Ureter (tissue), 1 donor: ENCODE data around the gene POU3F3. TPM values are rescaled to one million over a fixed set of nuclear protein-coding genes. Genes with fewer than 3 reads are reported as not detected.

Experiments used
- DNase-seq: peaks from one replicate; pipeline ENCODE4 v3.0.0-alpha.2; 2020; ENCODE audit warnings: low spot score
- total RNA-seq: library from RNA; stranded (reverse); gene quantifications from one replicate; pipeline ENCODE4 v1.2.4, GENCODE V29; 2023
- donor health status: DM: yes; HTN: yes; CAD: no.

Gene POU3F3
- total RNA-seq, 1 donor from 2014 or later: not detected

DNA sequence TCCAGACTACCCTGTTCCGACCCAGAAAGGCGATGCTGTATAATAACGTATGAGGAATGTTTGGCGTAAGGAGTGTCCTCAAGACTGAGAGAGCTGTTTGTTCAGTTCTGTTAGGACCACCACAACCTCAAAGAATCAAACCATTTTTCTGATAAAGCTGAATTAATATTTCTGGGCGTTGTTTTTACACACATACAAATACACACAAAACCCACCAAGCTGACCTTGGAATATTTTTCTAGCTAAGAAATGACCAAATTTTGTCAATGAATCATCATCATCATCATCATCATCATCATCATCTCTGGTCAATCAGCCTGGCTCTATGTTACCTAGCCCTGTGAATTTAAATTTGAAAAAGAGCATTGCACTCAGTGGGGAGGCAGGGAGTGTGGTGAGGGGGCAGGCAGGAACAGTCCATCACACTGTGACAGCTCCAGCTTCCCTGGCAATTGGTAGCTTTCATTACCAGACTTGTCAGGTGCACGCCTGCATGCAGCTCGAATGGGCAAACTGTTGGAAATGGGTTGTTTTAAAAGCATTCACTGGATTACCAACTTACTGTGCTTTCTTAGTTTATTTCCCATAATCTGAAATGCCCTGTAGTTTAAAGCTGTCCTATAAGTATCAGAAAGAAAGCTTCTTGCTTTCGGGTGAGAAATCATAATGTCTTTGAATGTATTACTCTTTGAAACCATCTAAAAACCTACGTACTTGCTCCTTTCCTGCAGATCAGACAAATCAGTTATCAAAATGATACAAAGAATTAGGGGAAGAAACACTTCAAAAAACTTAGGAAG, 6.9 kb upstream of the POU3F3 start:
- no peak for DNase-seq

DNA sequence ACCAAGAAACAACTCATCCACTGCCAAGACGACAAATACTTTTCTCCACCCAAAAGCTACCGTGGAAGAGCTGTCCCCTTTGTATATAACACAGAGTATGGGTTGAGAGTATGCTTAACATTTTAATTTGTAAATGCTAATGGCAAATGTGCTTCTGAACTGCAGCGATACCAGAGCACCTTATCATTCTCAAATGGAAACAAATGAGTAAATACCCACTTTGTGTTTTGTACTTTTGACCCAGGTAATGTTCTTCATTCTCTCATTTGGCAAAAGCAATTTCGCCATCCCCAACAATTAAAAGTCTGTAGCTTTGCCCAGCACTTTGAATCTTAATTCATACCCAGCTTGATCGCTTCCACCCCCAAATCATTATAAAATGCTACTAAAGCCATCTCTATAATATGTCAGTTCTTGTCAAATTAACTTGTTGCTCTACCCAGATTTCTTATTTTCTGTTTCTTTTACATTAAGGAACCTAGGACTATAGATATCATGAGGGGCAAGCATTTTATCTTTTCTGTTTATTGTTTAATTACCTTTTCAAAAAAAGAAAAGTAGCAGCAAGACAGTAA, 6.2 kb upstream of the POU3F3 start:
- DNase-seq: no peak

DNA sequence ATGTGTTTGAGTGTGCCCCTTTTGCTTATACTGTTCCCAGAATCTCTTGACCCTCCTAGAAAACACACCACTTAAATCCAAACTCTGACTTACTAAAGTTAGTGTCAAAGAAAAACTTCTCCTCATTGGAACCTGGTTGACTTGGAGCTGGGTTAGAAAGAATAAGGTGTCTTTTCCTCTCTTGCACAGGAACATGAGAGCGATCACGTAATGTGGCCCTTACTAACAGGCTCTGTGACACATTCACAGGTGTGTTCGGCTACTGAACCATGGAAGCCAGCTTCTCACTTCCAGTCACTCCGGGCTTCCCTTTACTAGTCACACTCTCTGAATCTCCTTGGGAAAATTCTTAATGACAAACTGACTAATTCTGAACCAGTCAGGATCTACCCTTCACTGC, 5.4 kb upstream of the POU3F3 start:
- no peak for DNase-seq

DNA sequence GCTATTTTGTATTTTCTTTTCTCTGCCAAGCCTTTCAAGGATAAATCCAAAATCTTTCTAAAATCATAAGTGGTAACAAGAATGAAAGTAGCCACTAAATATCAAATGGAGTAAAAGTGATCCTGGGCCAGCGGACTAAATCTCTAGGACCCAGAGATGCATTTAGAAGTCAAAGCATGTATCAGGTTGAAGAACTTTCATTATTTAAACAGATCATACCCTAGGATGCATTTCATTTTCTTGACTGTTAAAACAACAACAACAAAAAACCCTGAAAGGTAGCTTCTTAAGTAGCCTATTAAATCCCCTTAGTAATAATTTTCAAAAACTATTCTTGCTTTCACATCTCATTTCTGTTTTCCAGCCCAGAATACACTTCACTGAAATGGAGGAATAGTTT, 4.8 kb upstream of the POU3F3 start:
- no peak for DNase-seq

DNA sequence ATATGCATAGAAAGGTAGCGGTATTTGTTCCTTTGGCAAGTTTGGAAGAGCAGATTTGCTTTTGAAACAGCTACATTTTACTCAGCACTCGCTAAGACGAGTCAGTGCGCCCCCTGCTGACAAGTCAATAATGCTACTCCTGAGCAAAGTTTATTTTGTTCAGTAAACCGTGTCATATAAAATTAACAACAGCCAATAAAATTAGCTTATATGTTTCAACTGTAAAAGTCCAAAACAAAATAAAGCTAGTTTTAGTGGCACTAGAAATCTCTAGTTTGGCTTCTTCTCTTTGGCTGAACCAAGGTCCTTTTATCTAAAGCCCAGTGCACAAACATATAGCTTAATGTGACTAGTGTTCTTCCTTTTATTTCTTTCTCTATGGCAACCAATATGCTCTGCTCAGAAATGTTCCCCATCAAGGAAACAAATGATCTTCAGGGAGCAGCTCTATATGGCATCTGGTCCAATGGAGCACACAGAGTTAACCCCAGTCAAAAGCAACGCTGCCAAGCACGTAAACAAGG, 4.2 kb upstream of the POU3F3 start:
- no peak for DNase-seq

DNA sequence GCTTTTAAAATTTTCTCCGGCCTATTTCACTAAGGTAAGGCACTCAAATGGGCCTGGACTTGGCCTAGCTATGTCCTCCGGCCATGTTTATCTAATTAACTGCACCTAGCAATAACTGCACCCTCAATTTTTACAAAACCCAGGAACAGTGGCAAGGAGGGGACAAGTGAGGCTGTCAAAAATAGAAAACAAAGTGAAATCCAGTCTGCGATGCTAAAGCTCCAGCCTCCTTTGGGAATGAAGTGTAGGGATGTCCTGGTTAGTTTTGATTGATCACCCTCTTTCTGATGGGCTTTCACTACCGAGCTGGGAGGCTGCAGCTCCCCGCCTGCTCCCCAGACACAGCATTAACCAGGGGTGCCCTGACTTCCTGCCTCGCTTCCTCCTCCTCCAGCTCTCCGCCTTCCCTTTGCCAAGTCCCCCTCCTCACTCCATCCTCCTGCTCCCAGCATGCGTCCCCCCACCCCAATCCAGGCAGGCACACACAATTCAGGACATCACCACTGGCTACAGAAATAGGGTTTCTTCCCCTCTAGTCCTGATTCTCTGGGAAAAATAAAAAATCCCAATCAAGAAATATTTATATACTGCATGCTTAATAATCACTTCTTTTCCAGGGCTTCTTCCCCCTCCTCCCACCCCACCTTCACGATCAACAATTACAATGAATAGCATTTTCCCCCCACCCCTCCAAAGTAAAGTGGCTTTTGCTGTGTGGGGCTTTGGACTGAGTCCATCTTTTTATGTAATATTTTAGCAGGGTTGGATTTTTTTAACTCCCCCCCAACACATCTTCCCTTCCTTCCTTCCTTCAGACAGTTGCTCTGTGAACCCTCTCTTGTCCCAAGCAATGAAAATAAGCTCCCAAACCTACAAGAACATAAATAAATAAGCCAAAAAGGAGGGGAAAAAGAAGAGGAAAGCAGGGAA, 3.3 kb upstream of the POU3F3 start:
- DNase-seq: no peak

DNA sequence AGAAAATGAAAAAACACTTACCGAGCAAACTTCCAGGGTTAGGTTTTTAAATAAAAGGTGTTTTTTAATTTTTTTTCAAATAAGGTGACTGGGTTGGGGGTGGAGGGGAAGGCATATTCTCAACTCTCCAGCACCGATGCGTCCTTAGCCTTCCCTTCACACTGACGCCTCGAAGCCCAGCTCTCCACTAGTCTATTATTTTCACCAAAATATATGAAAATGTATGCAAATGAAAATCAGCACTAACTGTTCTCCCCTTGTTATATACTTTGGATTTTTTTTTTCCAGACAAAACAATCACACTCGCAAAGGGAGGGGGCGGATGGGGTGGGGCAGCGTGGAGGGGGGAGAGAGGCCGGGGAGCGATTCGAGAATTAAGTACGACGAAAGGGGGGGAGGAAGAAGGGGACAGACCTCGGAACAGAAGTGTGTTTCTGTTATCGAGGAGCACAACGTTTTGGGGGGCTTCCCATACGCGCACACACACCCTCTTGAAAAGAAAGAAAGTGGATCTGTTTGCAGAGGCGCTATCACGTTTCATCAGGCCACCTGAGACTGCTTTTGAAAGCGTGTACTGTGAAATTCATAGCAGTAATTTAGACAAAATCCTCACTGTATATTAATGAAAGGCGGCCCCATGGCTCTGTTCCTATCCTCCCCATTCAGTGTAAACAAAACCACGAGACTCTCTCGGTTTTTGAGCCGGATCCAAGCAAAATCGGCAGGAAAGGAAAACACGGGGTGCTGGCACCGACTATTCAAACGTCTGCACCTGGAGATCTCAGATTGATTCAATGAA, 2.4 kb upstream of the POU3F3 start:
- DNase-seq: no peak

DNA sequence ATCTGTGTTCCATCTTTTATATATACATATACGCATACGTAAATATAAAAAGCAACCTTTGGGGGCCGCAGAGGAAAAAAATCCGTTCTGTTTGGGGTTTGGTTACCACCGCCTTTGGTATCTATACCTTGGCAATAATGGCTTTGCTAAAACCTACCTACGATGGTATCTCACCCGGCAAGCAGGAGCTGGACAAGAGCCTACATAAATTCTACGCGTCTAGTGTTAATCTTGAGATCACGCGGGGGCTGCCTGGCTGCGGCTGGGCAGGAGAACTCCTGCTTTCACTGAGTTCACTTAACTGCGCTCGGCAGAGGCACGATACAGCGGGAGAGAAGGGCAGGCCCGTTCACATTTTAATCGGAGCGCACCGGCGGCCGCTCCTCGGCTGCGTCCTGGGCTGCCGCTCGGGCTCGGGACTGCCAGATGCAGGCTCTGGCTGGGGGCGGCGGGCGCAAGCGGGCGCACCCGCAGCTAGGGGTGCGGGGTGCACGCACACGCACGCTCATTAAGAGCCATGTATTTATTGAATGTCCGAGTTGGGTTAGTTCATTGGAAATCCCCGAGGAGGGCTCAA, 1.7 kb upstream of the POU3F3 start:
- no peak for DNase-seq

DNA sequence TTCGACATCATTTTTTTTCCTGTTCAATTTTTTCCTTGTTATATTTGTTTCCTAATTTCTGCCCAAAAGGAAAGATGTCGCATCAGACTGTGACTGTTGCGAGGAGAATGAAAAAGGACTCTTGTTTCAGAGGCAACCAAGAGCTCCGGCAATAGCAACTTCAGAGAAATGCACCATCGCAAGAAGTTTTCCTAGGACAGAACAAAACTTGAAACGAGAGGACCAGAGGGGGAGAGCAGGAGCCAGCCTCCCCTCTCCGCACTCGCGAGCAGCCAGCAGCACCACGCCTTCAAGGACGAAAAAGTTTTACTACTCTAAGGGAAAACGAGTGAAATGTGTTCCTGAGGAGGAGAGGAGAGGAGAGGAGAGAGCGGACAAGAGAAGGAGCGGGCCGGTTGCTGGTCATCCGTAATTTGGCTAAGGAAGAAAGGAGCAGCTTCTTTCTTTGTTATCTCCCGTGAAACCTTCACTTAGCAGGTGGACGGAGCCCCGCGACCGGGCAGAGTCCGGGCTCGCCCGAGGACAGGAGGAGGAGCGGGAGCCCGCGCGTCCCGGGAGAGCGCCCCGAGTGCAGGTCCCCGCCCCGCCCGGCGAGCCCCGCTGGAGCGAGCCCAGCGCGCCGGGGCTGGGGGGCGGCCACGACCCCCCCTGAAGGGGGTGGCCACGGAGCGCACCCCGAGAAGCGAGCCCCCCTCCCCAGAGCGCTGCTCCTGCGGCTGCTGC, 744 bp downstream of the POU3F3 start:
- no peak for DNase-seq

DNA sequence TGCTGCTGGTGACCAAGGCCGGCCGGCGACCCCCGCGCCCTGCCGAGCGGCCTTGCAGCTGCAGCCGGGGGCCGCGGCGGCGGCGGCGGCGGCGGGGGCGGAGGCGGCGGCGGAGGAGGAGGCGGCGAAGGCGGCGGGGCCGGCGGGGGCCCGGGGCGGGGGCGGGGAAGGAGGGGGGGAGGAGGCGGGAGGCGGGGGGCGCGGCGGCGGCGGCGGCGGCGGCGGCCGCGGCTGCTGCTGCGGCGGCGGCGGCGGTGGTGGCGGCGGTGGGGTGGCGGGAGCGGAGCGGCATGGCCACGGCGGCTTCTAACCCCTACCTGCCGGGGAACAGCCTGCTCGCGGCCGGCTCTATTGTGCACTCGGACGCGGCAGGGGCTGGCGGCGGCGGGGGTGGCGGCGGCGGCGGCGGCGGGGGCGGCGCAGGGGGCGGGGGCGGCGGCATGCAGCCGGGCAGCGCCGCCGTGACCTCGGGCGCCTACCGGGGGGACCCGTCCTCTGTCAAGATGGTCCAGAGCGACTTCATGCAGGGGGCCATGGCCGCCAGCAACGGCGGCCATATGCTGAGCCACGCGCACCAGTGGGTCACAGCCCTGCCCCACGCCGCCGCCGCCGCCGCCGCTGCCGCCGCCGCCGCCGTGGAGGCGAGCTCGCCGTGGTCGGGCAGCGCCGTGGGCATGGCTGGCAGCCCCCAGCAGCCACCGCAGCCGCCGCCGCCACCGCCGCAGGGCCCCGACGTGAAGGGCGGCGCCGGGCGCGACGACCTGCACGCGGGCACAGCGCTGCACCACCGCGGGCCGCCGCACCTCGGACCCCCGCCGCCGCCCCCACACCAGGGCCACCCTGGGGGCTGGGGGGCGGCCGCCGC, 1.5 kb downstream of the POU3F3 start:
- DNase-seq: no peak

DNA sequence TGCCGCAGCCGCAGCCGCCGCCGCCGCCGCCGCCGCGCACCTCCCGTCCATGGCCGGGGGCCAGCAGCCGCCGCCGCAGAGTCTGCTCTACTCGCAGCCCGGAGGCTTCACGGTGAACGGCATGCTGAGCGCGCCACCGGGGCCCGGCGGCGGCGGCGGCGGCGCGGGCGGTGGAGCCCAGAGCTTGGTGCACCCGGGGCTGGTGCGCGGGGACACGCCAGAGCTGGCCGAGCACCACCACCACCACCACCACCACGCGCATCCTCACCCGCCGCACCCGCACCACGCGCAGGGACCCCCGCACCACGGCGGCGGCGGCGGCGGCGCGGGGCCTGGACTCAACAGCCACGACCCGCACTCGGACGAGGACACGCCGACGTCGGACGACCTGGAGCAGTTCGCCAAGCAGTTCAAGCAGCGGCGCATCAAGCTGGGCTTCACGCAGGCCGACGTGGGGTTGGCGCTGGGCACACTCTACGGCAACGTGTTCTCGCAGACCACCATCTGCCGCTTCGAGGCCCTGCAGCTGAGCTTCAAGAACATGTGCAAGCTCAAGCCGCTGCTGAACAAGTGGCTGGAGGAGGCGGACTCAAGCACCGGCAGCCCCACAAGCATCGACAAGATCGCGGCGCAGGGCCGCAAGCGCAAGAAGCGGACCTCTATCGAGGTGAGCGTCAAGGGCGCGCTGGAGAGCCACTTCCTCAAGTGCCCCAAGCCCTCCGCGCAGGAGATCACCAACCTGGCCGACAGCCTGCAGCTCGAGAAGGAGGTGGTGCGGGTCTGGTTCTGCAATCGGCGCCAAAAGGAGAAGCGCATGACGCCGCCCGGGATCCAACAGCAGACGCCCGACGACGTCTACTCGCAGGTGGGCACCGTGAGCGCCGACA, 2.4 kb downstream of the POU3F3 start:
- DNase-seq: no peak

DNA sequence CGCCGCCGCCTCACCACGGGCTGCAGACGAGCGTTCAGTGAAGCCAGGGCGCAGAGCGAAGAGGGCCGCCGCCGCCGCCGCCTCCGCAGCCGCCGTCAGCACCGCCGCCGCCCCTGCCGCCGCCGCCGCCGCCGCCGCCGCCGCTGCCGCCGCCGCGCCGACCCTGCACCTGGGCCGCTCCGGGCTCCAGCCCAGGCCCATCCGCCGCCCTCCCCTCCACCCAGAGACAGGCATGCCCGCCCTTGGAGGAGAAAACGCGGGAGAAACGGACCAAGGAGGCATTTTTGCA, 3.0 kb downstream of the POU3F3 start:
- DNase-seq: no peak

DNA sequence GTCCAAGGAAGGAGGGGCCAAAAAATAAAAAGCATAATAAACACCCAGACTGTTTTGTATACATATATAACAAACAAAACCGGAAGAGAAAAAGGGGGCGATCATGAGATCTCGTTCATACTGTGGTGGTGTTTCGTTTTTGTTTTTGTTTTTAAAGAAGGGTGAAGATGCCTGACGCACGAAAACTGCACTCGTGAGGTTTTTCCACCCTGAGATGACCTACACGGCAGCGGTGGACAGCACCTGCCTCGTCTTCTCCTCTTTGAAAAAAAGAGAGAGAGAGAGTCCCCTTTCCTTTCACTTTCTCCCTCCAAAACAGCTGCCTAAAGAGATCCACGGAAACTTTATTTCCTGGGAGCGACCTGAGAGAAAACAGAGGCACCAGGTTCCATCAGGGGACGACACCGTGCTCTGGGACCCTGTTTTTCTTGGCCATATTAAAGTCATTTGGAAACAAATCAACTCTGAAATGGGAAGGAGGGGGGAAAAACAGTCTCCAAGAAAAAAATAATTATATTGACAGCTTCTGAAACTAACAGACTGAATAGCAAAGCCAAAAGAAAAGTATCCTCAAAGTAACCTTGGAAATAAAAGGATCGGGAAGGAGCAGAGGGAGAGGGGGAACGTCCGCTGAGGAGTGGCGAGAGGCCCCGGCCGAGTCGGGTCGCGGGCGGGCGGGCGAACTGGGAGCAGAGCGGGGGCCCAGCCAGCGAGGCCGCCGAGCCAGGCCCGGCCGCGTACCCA, 3.5 kb downstream of the POU3F3 start:
- DNase-seq: no peak

DNA sequence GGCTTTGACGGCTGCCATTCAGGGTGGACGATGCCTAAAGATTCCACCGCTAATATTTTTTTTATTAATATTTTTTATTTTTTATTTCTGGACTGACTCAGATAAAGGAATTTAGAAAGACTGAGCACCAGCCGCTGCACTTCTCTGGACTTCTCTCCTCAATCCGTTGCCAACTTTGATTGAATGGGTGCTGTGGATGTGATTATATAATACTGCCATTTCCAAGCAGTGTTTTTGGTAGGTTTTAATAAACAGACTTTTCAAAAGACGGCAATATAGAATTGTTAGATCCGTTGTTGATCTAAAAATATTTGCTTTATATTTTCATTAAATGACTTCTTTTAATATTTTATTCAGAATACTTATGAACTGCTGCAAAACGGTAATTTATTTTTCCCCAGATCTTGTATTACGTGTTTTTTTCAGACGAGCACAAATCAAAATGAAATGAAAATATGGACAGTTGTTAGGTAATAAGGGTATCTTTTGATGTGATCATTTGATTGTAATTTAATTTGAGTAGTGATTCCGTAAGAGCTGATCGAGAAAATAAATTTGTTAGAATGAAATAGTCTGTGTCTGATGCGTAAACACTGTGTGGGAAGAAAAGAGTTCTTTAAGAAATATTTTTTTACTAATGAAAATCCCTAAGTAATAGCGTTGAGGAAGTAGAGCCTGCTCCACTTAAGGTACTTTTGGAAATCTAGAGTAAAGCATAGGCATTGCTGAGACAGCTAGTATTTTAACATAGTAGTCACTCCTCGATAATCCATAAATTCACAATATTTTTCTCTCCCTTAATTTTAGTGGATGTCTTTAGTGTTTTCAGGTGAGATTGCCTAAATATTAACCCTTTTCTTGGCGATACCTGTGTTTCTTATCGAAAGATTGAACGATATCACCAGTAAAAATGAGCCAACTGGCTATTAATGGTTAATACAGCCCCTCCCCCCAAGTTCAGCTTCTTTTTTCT, 4.4 kb downstream of the POU3F3 start:
- no peak for DNase-seq

DNA sequence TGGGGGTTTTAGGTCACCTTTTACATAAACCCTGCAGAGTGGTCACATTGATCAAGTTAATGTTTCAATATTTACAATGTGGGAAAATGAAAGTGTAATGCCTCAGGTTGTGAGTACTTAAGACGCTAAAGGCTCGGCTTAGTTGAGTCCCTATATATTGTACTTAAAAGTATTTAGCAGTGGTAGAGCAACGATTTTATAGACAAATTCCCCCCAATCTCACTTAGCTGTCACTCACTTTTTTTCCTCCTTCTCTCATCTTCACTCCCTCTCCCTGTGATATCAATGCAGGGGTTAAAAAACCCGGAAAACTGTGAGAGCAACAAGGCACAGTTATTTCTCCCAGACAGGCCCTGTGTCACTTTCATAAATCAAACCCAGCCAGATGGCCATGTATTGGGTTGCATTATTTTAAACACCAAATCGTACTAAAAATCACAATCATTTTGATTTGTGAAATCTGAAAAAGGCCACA, 5.4 kb downstream of the POU3F3 start:
- DNase-seq: no peak

DNA sequence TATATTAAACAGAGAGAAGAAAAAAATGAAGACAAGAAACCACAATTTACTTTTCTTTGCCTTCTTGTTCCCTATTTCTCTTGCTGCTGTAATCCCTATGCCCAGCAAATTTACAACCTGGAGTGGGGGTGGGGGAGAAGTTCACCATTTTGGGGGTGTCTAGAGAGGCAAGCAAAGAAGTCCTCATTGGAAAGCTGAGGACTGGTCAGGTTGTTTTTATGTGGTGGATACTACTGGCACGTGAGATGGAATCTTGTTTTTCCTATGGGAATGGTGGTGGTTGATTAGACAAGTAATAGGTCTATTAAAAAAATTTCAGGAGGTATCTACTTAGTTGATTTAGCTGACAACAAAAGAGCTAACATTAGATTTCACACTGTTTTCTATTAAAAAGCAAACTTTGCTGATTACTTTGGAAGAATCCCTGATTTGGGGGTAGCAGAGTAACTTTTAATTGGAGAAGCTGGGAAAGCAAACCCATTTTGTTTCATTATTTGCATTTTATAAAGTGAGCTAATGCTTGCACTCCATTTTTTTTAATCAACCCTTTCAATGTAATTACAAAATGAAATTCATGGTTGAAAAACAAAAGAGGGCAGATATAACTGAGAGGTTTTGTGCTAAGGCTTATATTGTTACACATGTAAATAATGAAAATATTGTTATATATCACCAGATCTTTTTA, 6.0 kb downstream of the POU3F3 start:
- DNase-seq: no peak
